ENCODE results near the gene PPY. TPM values are rescaled to one million over a fixed set of nuclear protein-coding genes. Genes with fewer than 3 reads are reported as not detected.
A peak's percentile ranks its signal among the peaks of the same experiment; 100 is the strongest.

PPY gene
- total RNA-seq: not detected

- peaks cover 3 to 4% (median 4%) of the 10 kb centered on the region in 3 donors for H3K4me1 ChIP-seq (ENCODE audit: control insufficient read depth in 3 of 3, insufficient read depth in 3 of 3, low read length in 3 of 3)
- H3K36me3 ChIP-seq (ENCODE audit: control insufficient read depth in 3 of 3, insufficient read depth in 3 of 3, low read length in 3 of 3): no peaks in the 10 kb centered on the region
- peaks cover 13 to 19% (median 19%) of the 10 kb centered on the region in 3 donors for H3K27me3 ChIP-seq (ENCODE audit: control insufficient read depth in 3 of 3, insufficient read depth in 3 of 3, low read length in 3 of 3)
- H3K27ac ChIP-seq (ENCODE audit: low read depth, low read length): no peak within 1 kb of the TSS
- no peak within 1 kb of the TSS for H3K9ac ChIP-seq (ENCODE audit: low read depth in 1 of 3, low read length in 3 of 3)
- no peak within 1 kb of the TSS for H3K4me3 ChIP-seq (ENCODE audit: low read length in 3 of 3)
- no peaks in the 10 kb centered on the region for H3K9me3 ChIP-seq (ENCODE audit: control insufficient read depth in 3 of 3, low read length in 3 of 3)
Observed at GRCh38 chr17:43942051-43942685, at the start of gene PPY. PPY (minus strand) TSS chr17:43942476; CDS start chr17:43941654, 822 bp downstream.

- Histone ChIP-seq H3K27me3 (ENCODE audit: control insufficient read depth in 3 of 3, insufficient read depth in 3 of 3, low read length in 3 of 3) (peaks cover 12 to 22% (median 15%) of the 10 kb centered on the region in 3 donors), H3K4me1 (ENCODE audit: control insufficient read depth in 3 of 3, insufficient read depth in 3 of 3, low read length in 3 of 3) (peaks cover 6 to 26% (median 25%) of the 10 kb centered on the region in 3 donors), H3K9me3 (ENCODE audit: control insufficient read depth in 3 of 3, low read length in 3 of 3) (no peaks in the 10 kb centered on the region), H3K27ac (ENCODE audit: low read depth, low read length) (no peak overlapping the region), H3K4me3 (ENCODE audit: low read length in 3 of 3) (no peak overlapping the region), H3K36me3 (ENCODE audit: control insufficient read depth in 3 of 3, insufficient read depth in 3 of 3, low read length in 3 of 3) (no peaks in the 10 kb centered on the region), H3K9ac (ENCODE audit: low read depth in 1 of 3, low read length in 3 of 3) (no peak overlapping the region)
Observed at GRCh38 chr17:43988301-43988700, 46.0 kb upstream of the PPY start.

GRCh38 chr17:43987131-43988021 lies 45.1 kb upstream of the PPY start:
- Histone ChIP-seq H3K9me3 (ENCODE audit: control insufficient read depth in 3 of 3, low read length in 3 of 3) (no peaks in the 10 kb centered on the region), H3K4me1 (ENCODE audit: control insufficient read depth in 3 of 3, insufficient read depth in 3 of 3, low read length in 3 of 3) (peaks cover 6 to 26% (median 25%) of the 10 kb centered on the region in 3 donors), H3K27ac (ENCODE audit: low read depth, low read length) (no peak overlapping the region), H3K27me3 (ENCODE audit: control insufficient read depth in 3 of 3, insufficient read depth in 3 of 3, low read length in 3 of 3) (peaks cover 18 to 30% (median 24%) of the 10 kb centered on the region in 3 donors), H3K36me3 (ENCODE audit: control insufficient read depth in 3 of 3, insufficient read depth in 3 of 3, low read length in 3 of 3) (no peaks in the 10 kb centered on the region), H3K9ac (ENCODE audit: low read depth in 1 of 3, low read length in 3 of 3) (no peak overlapping the region), H3K4me3 (ENCODE audit: low read length in 3 of 3) (no peak overlapping the region)

GRCh38 chr17:43986225-43986981 lies 44.1 kb upstream of the PPY start:
- Histone ChIP-seq H3K4me1 (ENCODE audit: control insufficient read depth in 3 of 3, insufficient read depth in 3 of 3, low read length in 3 of 3) (peaks cover 6 to 26% (median 25%) of the 10 kb centered on the region in 3 donors), H3K27ac (ENCODE audit: low read depth, low read length) (no peak overlapping the region), H3K36me3 (ENCODE audit: control insufficient read depth in 3 of 3, insufficient read depth in 3 of 3, low read length in 3 of 3) (no peaks in the 10 kb centered on the region), H3K4me3 (ENCODE audit: low read length in 3 of 3) (peak overlapping the region in 1 of 3 donors; percentile 45), H3K9me3 (ENCODE audit: control insufficient read depth in 3 of 3, low read length in 3 of 3) (no peaks in the 10 kb centered on the region), H3K27me3 (ENCODE audit: control insufficient read depth in 3 of 3, insufficient read depth in 3 of 3, low read length in 3 of 3) (peaks cover 21 to 36% (median 29%) of the 10 kb centered on the region in 3 donors), H3K9ac (ENCODE audit: low read depth in 1 of 3, low read length in 3 of 3) (peak overlapping the region in 1 of 3 donors; percentile 33)

- Histone ChIP-seq H3K4me3 (ENCODE audit: low read length in 3 of 3) (peak overlapping the region in 1 of 3 donors; percentile 10), H3K9me3 (ENCODE audit: control insufficient read depth in 3 of 3, low read length in 3 of 3) (no peaks in the 10 kb centered on the region), H3K27me3 (ENCODE audit: control insufficient read depth in 3 of 3, insufficient read depth in 3 of 3, low read length in 3 of 3) (peaks cover 21 to 39% (median 29%) of the 10 kb centered on the region in 3 donors), H3K4me1 (ENCODE audit: control insufficient read depth in 3 of 3, insufficient read depth in 3 of 3, low read length in 3 of 3) (peaks cover 6 to 26% (median 25%) of the 10 kb centered on the region in 3 donors), H3K27ac (ENCODE audit: low read depth, low read length) (no peak overlapping the region), H3K9ac (ENCODE audit: low read depth in 1 of 3, low read length in 3 of 3) (peak overlapping the region in 1 of 3 donors; percentile 70), H3K36me3 (ENCODE audit: control insufficient read depth in 3 of 3, insufficient read depth in 3 of 3, low read length in 3 of 3) (no peaks in the 10 kb centered on the region)
Observed at GRCh38 chr17:43984521-43984920, 42.2 kb upstream of the PPY start.

GRCh38 chr17:43983515-43984411 lies 41.5 kb upstream of the PPY start:
- H3K27ac ChIP-seq (ENCODE audit: low read depth, low read length): no peak overlapping the region
- H3K4me1 ChIP-seq (ENCODE audit: control insufficient read depth in 3 of 3, insufficient read depth in 3 of 3, low read length in 3 of 3): peaks cover 6 to 26% (median 25%) of the 10 kb centered on the region in 3 donors
- H3K9me3 ChIP-seq (ENCODE audit: control insufficient read depth in 3 of 3, low read length in 3 of 3): no peaks in the 10 kb centered on the region
- H3K27me3 ChIP-seq (ENCODE audit: control insufficient read depth in 3 of 3, insufficient read depth in 3 of 3, low read length in 3 of 3): peaks cover 24 to 39% (median 30%) of the 10 kb centered on the region in 3 donors
- peak overlapping the region; percentile 57 to 66 (median 62) for H3K4me3 ChIP-seq (ENCODE audit: low read length in 3 of 3)
- H3K9ac ChIP-seq (ENCODE audit: low read depth in 1 of 3, low read length in 3 of 3): peak overlapping the region; percentile 20 to 70 (median 53)
- no peaks in the 10 kb centered on the region for H3K36me3 ChIP-seq (ENCODE audit: control insufficient read depth in 3 of 3, insufficient read depth in 3 of 3, low read length in 3 of 3)

GRCh38 chr17:43983196-43983514 lies 40.9 kb upstream of the PPY start:
- Histone ChIP-seq H3K4me1 (ENCODE audit: control insufficient read depth in 3 of 3, insufficient read depth in 3 of 3, low read length in 3 of 3) (peaks cover 6 to 26% (median 25%) of the 10 kb centered on the region in 3 donors), H3K9ac (ENCODE audit: low read depth in 1 of 3, low read length in 3 of 3) (peak overlapping the region in 1 of 3 donors; percentile 70), H3K27me3 (ENCODE audit: control insufficient read depth in 3 of 3, insufficient read depth in 3 of 3, low read length in 3 of 3) (peaks cover 27 to 39% (median 34%) of the 10 kb centered on the region in 3 donors), H3K27ac (ENCODE audit: low read depth, low read length) (no peak overlapping the region), H3K4me3 (ENCODE audit: low read length in 3 of 3) (peak overlapping the region; percentile 57 to 66 (median 62)), H3K36me3 (ENCODE audit: control insufficient read depth in 3 of 3, insufficient read depth in 3 of 3, low read length in 3 of 3) (no peaks in the 10 kb centered on the region), H3K9me3 (ENCODE audit: control insufficient read depth in 3 of 3, low read length in 3 of 3) (no peaks in the 10 kb centered on the region)

- H3K4me3 ChIP-seq (ENCODE audit: low read length in 3 of 3): no peak overlapping the region
- no peaks in the 10 kb centered on the region for H3K9me3 ChIP-seq (ENCODE audit: control insufficient read depth in 3 of 3, low read length in 3 of 3)
- H3K27ac ChIP-seq (ENCODE audit: low read depth, low read length): no peak overlapping the region
- H3K4me1 ChIP-seq (ENCODE audit: control insufficient read depth in 3 of 3, insufficient read depth in 3 of 3, low read length in 3 of 3): peaks cover 6 to 19% (median 18%) of the 10 kb centered on the region in 3 donors
- H3K9ac ChIP-seq (ENCODE audit: low read depth in 1 of 3, low read length in 3 of 3): no peak overlapping the region
- peaks cover 20 to 34% (median 27%) of the 10 kb centered on the region in 3 donors for H3K27me3 ChIP-seq (ENCODE audit: control insufficient read depth in 3 of 3, insufficient read depth in 3 of 3, low read length in 3 of 3)
- H3K36me3 ChIP-seq (ENCODE audit: control insufficient read depth in 3 of 3, insufficient read depth in 3 of 3, low read length in 3 of 3): no peaks in the 10 kb centered on the region
Observed at GRCh38 chr17:43982171-43982570, 39.9 kb upstream of the PPY start.

GRCh38 chr17:43979671-43980070 lies 37.4 kb upstream of the PPY start:
- Histone ChIP-seq H3K36me3 (ENCODE audit: control insufficient read depth in 3 of 3, insufficient read depth in 3 of 3, low read length in 3 of 3) (no peaks in the 10 kb centered on the region), H3K9ac (ENCODE audit: low read depth in 1 of 3, low read length in 3 of 3) (no peak overlapping the region), H3K27ac (ENCODE audit: low read depth, low read length) (no peak overlapping the region), H3K27me3 (ENCODE audit: control insufficient read depth in 3 of 3, insufficient read depth in 3 of 3, low read length in 3 of 3) (peaks cover 23 to 27% (median 27%) of the 10 kb centered on the region in 3 donors), H3K4me3 (ENCODE audit: low read length in 3 of 3) (no peak overlapping the region), H3K4me1 (ENCODE audit: control insufficient read depth in 3 of 3, insufficient read depth in 3 of 3, low read length in 3 of 3) (peaks cover 0 to 8% (median 7%) of the 10 kb centered on the region in 3 donors), H3K9me3 (ENCODE audit: control insufficient read depth in 3 of 3, low read length in 3 of 3) (no peaks in the 10 kb centered on the region)
